ENCODE measurements around the gene ENTPD3.
A peak's percentile ranks its signal among the peaks of the same experiment; 100 is the strongest.
"Not testable (repeated sequence)": the region's sequence is repeated elsewhere in the genome, so short reads cannot be mapped to it uniquely, and the experiment has no call there.

The ENTPD3 gene

DNA sequence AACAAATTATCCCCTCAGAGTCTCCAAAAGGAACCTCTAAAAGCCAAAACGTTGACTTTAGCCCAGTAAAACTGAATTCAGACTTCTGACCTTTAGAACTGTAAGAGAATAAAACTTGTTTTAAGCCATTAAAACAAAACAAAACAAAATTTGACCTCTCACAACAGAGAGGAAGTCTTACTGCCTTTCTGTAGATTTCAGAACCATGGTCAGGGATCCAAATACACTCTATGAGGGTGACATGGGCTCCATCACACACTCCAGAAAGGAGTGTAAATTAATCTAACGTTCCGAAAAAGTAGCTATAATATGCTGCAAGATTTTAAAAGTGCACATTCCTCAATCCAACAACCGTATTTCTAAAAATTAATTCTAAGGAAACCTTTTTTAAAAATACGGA, 50.9 kb downstream of the ENTPD3 start:
- H3K27ac Mint-ChIP-seq: no peak overlapping the region
- H3K4me3 Mint-ChIP-seq: no peak overlapping the region
- peaks cover 13% of the 10 kb centered on the region for H3K36me3 Mint-ChIP-seq
- no peak for ATAC-seq (ENCODE audit: low read depth)
- H3K4me1 Mint-ChIP-seq: no peaks in the 10 kb centered on the region
- peaks cover 1% of the 10 kb centered on the region for H3K9me3 Mint-ChIP-seq
- H3K27me3 Mint-ChIP-seq: no peaks in the 10 kb centered on the region
- no peak for DNase-seq (ENCODE audit: low spot score in 2 of 2)

DNA sequence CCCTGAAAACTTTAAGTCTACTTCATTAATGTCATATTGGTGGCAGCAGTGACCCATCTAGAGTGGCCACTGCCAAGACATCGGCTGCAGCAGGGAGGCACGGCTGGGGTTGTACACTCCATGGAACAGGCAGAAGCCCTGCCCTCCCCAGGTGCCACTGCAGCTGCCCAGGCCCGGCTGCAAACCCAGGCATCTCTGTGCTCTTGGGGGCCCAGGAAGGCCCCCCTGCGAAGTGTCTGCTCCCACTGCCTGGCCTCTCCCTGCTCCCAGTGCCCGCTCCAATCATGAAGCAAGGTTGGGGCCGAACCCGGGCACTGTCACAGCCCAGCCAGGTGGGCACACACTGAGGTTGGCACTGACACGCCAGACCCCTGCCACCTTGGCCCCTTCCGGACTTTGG, 58.1 kb downstream of the ENTPD3 start:
- no peaks in the 10 kb centered on the region for H3K27me3 Mint-ChIP-seq
- DNase-seq (ENCODE audit: low spot score in 2 of 2) (no peak), ATAC-seq (ENCODE audit: low read depth) (no peak)
- peaks cover 19% of the 10 kb centered on the region for H3K36me3 Mint-ChIP-seq
- no peak overlapping the region for H3K4me3 Mint-ChIP-seq
- no peak overlapping the region for H3K27ac Mint-ChIP-seq
- peaks cover 1% of the 10 kb centered on the region for H3K9me3 Mint-ChIP-seq
- peaks cover 2% of the 10 kb centered on the region for H3K4me1 Mint-ChIP-seq

DNA sequence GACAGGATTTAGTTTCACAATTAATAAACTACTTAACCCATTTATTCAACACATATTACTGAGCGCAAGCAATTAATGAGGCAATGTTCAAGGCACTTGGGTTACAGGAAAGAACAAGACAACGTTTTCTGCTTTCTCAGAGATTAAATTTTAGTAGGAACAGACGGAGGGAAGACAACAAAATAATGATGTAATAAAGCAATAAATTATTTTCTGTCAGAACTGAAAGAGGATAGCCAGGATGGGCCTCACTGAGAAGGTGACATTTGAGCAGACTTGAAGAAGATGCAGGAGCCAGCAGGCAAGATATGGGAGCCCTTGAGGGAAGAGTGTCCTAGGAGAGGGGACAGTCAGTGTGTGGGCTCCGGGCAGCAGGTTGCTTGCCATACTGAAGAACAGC, 58.9 kb downstream of the ENTPD3 start:
- no peak overlapping the region for H3K27ac Mint-ChIP-seq
- H3K27me3 Mint-ChIP-seq: no peaks in the 10 kb centered on the region
- DNase-seq (ENCODE audit: low spot score in 2 of 2) (no peak), ATAC-seq (ENCODE audit: low read depth) (no peak)
- peaks cover 2% of the 10 kb centered on the region for H3K4me1 Mint-ChIP-seq
- H3K36me3 Mint-ChIP-seq: peaks cover 18% of the 10 kb centered on the region
- H3K9me3 Mint-ChIP-seq: no peaks in the 10 kb centered on the region
- H3K4me3 Mint-ChIP-seq: no peak overlapping the region

DNA sequence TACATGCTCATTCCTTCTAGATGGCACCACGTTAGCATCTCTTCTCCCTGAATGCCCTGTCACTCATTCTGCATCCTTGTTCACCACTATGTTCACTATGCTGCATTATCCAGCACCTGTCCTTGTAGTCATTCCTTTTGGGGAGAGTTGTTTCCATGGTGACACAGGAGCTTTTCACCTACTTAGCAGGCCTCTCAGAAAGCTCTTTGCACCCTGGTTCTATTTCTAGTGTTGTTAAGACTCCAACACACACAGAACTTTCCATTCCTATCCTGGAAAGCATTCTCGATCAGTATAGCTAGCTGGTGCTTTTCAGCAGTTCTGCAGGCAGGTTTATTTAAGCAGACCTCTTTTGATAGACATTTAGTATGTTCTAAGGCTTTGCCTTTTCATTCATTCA, 63.5 kb downstream of the ENTPD3 start:
- H3K9me3 Mint-ChIP-seq: no peaks in the 10 kb centered on the region
- H3K27me3 Mint-ChIP-seq: no peaks in the 10 kb centered on the region
- DNase-seq (ENCODE audit: low spot score in 2 of 2) (no peak), ATAC-seq (ENCODE audit: low read depth) (no peak)
- peaks cover 10% of the 10 kb centered on the region for H3K4me1 Mint-ChIP-seq
- peaks cover 18% of the 10 kb centered on the region for H3K36me3 Mint-ChIP-seq
- no peak overlapping the region for H3K4me3 Mint-ChIP-seq
- H3K27ac Mint-ChIP-seq: peak overlapping the region; percentile 4

DNA sequence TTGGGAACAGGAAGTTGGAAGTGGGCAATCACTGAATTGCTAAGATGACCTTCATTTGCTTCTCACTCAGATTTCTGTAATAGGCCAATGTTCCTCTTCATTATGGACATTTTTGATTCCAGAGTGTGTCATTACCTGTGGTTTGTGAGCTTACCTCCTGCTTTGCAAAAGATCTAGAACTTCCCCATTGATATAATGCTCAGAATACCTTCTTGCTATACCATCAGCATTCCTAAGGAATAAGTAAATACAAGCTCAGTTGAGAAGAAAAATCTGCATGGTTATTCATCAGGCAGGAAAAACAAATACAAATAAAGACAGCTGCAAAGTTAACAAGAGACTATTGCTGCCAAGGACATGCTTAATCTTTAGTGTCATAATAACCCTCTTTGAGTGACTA, 64.6 kb downstream of the ENTPD3 start:
- Mint-ChIP-seq H3K27ac (no peak overlapping the region), H3K4me1 (peaks cover 10% of the 10 kb centered on the region)

DNA sequence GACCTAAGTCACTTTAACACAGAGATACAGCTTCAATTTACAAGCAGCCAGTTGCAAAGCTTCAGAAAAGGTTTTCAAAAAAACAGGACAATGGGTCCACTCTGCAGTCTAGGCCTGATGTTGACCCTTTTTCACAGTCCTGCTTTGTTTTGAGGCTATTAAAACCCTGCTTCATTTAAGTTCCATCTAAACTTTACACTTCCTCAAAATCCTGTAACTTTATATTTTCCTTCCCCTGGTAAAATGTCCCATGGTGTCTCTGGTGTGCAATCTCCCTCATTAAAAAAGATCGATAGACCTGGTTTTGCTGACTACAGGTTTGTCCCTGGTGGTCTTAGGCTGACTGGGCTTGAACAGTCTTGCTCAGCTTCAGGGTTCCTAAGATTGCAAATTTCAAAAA, 65.1 kb downstream of the ENTPD3 start:
- ATAC-seq (ENCODE audit: low read depth) (no peak), DNase-seq (ENCODE audit: low spot score in 2 of 2) (no peak)
- peaks cover 12% of the 10 kb centered on the region for H3K36me3 Mint-ChIP-seq
- peak overlapping the region; percentile 28 for H3K4me3 Mint-ChIP-seq
- peaks cover 11% of the 10 kb centered on the region for H3K4me1 Mint-ChIP-seq
- no peaks in the 10 kb centered on the region for H3K9me3 Mint-ChIP-seq
- H3K27me3 Mint-ChIP-seq: no peaks in the 10 kb centered on the region
- peak overlapping the region; percentile 97 for H3K27ac Mint-ChIP-seq

More for the DNA sequence above, 64.6 kb downstream of the ENTPD3 start:
- H3K27me3 Mint-ChIP-seq: no peaks in the 10 kb centered on the region
- no peaks in the 10 kb centered on the region for H3K9me3 Mint-ChIP-seq
- ATAC-seq (ENCODE audit: low read depth): no peak
- peaks cover 14% of the 10 kb centered on the region for H3K36me3 Mint-ChIP-seq
- DNase-seq (ENCODE audit: low spot score in 2 of 2): no peak
- H3K4me3 Mint-ChIP-seq: peak overlapping the region; percentile 21

DNA sequence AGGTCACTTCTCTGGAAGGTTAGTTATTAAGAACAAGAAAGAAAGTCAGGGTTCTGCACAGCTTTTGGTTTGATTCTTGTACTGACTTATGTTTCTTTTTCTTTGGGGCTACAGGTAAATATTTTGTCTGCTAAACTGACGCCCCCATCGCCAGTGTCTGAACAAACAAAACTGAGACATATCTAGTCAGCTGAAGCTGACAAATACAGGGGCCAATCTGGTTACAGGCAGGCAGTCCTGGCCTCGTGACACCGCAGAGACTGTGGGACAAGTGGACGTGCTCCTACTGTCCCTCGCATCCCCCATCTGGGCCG, 65.5 kb downstream of the ENTPD3 start:
- H3K4me3 Mint-ChIP-seq: peak overlapping the region; percentile 87
- no peaks in the 10 kb centered on the region for H3K27me3 Mint-ChIP-seq
- H3K9me3 Mint-ChIP-seq: no peaks in the 10 kb centered on the region

DNA sequence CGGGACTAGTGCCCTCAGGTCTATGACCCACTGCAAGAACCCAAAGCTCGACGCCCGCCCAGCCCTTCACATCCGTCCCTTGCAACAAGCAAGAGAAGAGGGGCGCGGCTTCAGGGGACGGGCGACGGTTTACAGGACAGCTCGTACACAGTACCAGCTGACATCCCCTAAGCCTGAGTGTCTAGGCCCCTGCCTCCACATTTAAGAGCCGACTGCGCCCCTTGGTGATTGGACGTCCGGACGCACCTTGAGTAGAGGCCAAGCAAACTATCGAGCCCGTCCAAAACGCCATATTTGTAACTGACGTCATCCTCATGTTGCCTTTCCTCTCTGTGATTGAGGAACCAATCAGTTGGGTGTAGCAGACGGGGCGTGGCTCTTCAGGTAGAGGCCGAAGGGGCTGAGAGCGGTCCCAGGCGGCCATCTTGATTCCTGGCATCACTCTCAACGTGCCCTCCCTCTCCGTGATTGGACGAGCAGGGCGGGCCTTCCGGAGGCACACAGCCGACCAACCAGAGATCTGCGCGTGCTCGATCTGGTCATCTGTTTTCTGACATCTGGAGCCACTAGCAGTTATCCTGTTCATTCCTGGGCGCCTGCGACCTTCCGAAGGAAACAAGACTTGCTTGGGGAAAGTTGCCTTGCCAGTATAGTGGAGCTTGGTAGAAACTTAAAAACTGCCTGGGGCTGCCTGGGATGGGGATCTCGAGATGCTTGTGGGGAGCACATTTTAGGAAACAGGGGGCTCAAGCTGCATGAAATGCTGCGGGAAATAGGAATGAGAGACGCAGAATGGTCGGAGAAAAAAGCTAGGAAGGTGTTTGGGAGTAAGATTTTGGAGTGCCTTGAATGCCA, 66.1 kb downstream of the ENTPD3 start:
- no peaks in the 10 kb centered on the region for H3K27me3 Mint-ChIP-seq
- peak overlapping the region; percentile 87 for H3K4me3 Mint-ChIP-seq
- H3K27ac Mint-ChIP-seq: peak overlapping the region; percentile 97
- H3K4me1 Mint-ChIP-seq: peaks cover 15% of the 10 kb centered on the region
- no peaks in the 10 kb centered on the region for H3K9me3 Mint-ChIP-seq
- ATAC-seq (ENCODE audit: low read depth): peak; percentile 86
- DNase-seq (ENCODE audit: low spot score in 2 of 2): peak; percentile 79 to 90
- peaks cover 5% of the 10 kb centered on the region for H3K36me3 Mint-ChIP-seq

More for the DNA sequence above, 65.5 kb downstream of the ENTPD3 start:
- peaks cover 12% of the 10 kb centered on the region for H3K4me1 Mint-ChIP-seq
- H3K27ac Mint-ChIP-seq: peak overlapping the region; percentile 97
- no peak for DNase-seq (ENCODE audit: low spot score in 2 of 2)
- H3K36me3 Mint-ChIP-seq: peaks cover 9% of the 10 kb centered on the region
- no peak for ATAC-seq (ENCODE audit: low read depth)

DNA sequence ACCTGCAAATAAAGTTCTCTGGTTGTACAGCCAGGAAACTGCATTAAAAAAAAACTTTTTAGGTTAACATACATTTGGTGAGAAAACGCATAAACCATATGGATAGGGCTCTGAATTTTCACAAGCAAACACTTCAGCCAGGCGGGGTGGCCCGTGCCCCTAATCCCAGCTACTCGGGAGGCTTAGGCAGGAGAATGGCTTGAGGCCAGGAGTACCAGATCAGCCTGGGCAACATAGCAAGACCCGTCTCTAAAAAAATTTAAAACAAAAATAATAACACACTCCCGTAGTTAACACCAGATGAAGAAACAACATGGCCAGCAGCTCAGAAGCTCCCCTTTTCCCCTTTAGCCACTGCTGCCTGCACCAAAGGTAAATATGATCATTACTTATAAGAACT, 66.9 kb downstream of the ENTPD3 start:
- Mint-ChIP-seq H3K27ac (peak overlapping the region; percentile 38), H3K9me3 (no peaks in the 10 kb centered on the region), H3K4me3 (no peak overlapping the region), H3K4me1 (peaks cover 16% of the 10 kb centered on the region), H3K27me3 (no peaks in the 10 kb centered on the region), H3K36me3 (peaks cover 5% of the 10 kb centered on the region)
- ATAC-seq (ENCODE audit: low read depth) (no peak), DNase-seq (ENCODE audit: low spot score in 2 of 2) (no peak)

DNA sequence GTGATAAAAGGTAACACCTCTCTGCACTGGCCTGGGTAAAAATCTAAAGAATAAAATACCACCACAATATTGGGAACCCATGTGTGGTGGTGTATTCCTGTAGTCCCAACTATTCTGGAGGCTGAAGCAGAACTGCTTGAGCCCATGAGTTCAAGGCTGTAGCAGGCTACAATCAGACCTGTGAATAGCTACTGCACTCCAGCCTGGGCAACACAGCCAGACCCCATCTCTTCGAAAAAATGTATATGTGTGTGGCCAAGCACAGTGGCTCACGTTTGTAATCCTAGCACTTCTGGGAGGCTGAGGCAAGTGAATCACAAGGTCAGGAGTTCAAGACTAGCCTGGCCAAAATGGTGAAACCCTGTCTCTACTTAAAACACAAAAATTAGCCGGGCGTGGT, 68.3 kb downstream of the ENTPD3 start:
- Mint-ChIP-seq H3K4me3 (peak overlapping the region; percentile 94), H3K27me3 (no peaks in the 10 kb centered on the region), H3K4me1 (peaks cover 15% of the 10 kb centered on the region), H3K27ac (no peak overlapping the region), H3K36me3 (peaks cover under 1% of the 10 kb centered on the region), H3K9me3 (no peaks in the 10 kb centered on the region)
- DNase-seq (ENCODE audit: low spot score in 2 of 2) (no peak), ATAC-seq (ENCODE audit: low read depth) (no peak)

DNA sequence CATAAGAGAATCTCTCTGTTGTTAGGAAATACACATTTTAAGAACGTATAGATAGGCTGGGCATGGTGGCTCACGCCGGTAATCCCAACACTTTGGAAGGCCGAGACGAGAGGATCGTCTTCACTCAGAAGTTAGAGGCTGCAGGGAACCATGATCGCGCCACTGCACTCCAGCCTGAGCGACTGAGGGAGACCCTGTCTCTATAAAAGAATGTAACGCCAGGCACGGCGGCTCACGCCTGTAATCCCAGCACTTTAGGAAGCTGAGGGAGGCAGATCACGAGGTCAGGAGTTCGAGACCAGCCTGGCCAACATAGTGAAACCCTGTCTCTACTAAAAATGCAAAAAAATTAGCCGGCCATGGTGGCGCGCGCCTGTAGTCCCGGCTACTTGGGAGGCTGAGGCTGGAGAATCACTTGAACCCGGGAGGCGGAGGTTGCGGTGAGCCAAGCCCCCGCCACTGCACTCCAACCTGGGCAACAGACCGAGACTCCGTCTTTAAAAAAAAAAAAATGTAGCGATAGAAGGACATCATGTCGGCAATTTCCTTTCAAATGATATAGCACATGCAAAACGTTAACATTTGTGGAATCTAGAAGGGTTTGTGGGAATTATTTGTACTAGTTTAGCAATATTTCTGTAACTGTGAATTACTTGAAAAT, 69.4 kb downstream of the ENTPD3 start:
- Mint-ChIP-seq H3K36me3 (peaks cover 3% of the 10 kb centered on the region), H3K4me3 (peak overlapping the region; percentile 94), H3K27me3 (no peaks in the 10 kb centered on the region), H3K9me3 (no peaks in the 10 kb centered on the region), H3K4me1 (peaks cover 15% of the 10 kb centered on the region), H3K27ac (peak overlapping the region; percentile 96)
- no peak for DNase-seq (ENCODE audit: low spot score in 2 of 2)
- ATAC-seq (ENCODE audit: low read depth): no peak

DNA sequence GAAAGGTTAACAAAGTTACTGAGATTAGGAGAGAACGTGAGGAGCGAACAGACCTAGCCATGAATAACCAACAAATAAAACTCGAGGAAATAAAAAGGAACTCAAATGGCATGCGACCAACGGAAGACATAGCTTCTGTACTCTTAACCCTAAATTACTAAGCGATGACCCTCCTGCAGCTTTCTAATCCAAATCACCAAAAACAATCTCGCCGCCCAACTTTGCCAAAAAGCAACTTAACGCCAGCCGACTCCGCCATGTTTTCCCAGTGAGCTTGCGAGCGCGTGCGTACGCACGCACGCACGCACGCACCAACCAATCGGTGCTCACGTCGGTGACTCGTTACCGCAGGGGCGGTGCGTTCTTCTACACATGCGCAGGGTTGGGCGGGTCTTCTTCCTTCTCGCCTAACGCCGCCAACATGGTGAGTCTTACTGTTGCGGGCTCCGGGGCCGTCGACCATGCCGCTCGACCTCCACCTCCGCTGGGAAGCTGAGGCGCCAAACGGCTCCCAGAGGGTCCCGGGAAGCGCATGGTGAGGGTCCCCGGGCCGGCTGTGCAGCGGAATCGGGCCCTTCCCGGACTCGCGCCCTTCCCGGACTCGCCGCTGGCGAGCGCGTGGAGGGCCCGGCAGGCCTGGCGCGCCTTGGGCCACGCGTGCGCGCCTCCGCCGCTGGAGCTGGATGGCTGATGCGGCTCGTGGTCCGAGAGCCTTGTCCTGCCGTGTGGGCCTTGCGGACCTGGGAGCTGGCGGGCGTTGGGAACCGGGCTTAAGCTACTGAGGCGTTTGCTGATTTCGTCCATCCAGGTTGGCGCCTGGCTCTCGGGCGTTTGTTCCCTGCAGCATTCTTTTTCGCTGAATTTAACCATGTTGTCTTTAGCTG, 70.2 kb downstream of the ENTPD3 start, which contains the start of gene RPL14:
RPL14 (plus strand) TSS at position 400 of the 884 bp plus-strand sequence; CDS start at position 533, 133 bp downstream.
- no peaks in the 10 kb centered on the region for H3K9me3 Mint-ChIP-seq
- no peaks in the 10 kb centered on the region for H3K27me3 Mint-ChIP-seq
- peak within 1 kb of the TSS; percentile 96 for H3K27ac Mint-ChIP-seq
- H3K4me3 Mint-ChIP-seq: peak within 1 kb of the TSS; percentile 94
- H3K4me1 Mint-ChIP-seq: peaks cover 13% of the 10 kb centered on the region
- DNase-seq (ENCODE audit: low spot score in 2 of 2) (peak; percentile 85 to 89), ATAC-seq (ENCODE audit: low read depth) (peak; percentile 72)
- peaks cover 5% of the 10 kb centered on the region for H3K36me3 Mint-ChIP-seq

DNA sequence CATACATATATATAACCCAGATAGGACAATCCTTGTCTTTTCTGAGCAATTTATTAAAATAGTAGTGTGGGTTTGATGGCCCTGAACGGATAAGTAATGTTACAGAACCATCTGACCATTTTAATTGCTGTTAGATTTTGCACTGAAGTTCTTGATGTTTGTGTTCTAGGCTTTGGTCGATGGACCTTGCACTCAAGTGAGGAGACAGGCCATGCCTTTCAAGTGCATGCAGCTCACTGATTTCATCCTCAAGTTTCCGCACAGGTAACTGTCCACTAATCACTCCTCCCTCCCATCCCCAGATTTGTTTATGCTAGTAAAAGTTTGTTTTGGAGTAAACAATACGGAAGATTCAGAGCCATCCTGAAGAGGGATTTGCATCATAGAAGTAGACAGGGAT, 71.5 kb downstream of the ENTPD3 start:
- Mint-ChIP-seq H3K4me3 (peak overlapping the region; percentile 94), H3K36me3 (peaks cover 10% of the 10 kb centered on the region), H3K4me1 (peaks cover 9% of the 10 kb centered on the region), H3K27ac (peak overlapping the region; percentile 96), H3K9me3 (no peaks in the 10 kb centered on the region), H3K27me3 (no peaks in the 10 kb centered on the region)
- DNase-seq (ENCODE audit: low spot score in 2 of 2): no peak
- no peak for ATAC-seq (ENCODE audit: low read depth)

DNA sequence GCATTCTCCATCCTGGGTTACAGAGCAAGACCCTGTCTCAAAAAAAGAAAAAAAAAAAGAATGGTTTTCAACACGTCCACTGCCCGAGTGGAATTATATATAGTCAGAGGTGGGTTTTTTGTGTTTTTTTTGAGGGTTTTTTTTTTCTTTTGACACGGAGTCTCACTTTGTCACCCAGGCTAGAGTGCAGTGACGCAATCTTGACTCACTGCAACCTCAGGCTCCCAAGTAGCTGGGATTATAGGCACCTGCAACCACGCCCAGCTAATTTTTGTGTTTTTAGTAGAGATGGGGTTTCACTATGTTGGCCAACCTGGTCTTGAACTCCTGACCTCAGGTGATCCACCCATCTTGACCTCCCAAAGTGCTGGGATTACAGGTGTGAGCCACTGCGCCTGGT, 73.5 kb downstream of the ENTPD3 start:
- not testable (repeated sequence) for H3K9me3 Mint-ChIP-seq, H3K4me3 Mint-ChIP-seq
- peaks cover 14% of the 10 kb centered on the region for H3K4me1 Mint-ChIP-seq

More for the DNA sequence above, 73.5 kb downstream of the ENTPD3 start:
- not testable (repeated sequence) for DNase-seq (ENCODE audit: low spot score in 2 of 2); ATAC-seq (ENCODE audit: low read depth); H3K27ac Mint-ChIP-seq; H3K27me3 Mint-ChIP-seq
- H3K36me3 Mint-ChIP-seq: peaks cover 21% of the 10 kb centered on the region
